Glutamatergic neuron (in vitro differentiated cells): ENCODE data around the gene COX7A1. TPM values are rescaled to one million over a fixed set of nuclear protein-coding genes. Genes with fewer than 3 reads are reported as not detected.
A peak's percentile ranks its signal among the peaks of the same experiment; 100 is the strongest.

ENCODE experiments used
- DNase-seq: peaks from one replicate; pipeline ENCODE4 v3.0.0; 2022
- H3K27ac Mint-ChIP-seq: one replicate; pipeline ENCODE4 v1.8.0; 2020; ENCODE audit warnings: mild to moderate bottlenecking, mixed read lengths, inconsistent platforms; ENCODE audit not compliant: unreplicated experiment
- H3K27me3 Mint-ChIP-seq: one replicate; pipeline ENCODE4 v1.8.0; 2020; ENCODE audit warnings: mild to moderate bottlenecking, moderate library complexity, mixed read lengths, inconsistent platforms; ENCODE audit not compliant: unreplicated experiment
- H3K36me3 Mint-ChIP-seq: one replicate; pipeline ENCODE4 v1.8.0; 2020; ENCODE audit warnings: mild to moderate bottlenecking, mixed read lengths, inconsistent platforms; ENCODE audit not compliant: unreplicated experiment
- H3K4me1 Mint-ChIP-seq: one replicate; pipeline ENCODE4 v1.8.0; 2020; ENCODE audit warnings: mild to moderate bottlenecking, low read depth, mixed read lengths, inconsistent platforms; ENCODE audit not compliant: unreplicated experiment
- H3K4me3 Mint-ChIP-seq: one replicate; pipeline ENCODE4 v1.8.0; 2020; ENCODE audit warnings: mild to moderate bottlenecking, mixed read lengths, inconsistent platforms; ENCODE audit not compliant: unreplicated experiment
- H3K9me3 Mint-ChIP-seq: one replicate; pipeline ENCODE4 v1.8.0; 2020; ENCODE audit warnings: mild to moderate bottlenecking, moderate library complexity, mixed read lengths, inconsistent platforms; ENCODE audit not compliant: unreplicated experiment
- CTCF ChIP-seq: fragments of 200-600 bp; sonication (generic); IDR thresholded peaks from one replicate; pipeline ENCODE4 v1.5.0; 2021; ENCODE audit not compliant: partially characterized antibody, unreplicated experiment
- total RNA-seq: library from RNA; stranded (reverse); fragmentation: NEBNext Ultra II Directional; extraction: Animal tissue kit (Norgen Biotek cat#: 25700); gene quantifications from one replicate; pipeline ENCODE4 v1.2.1, GENCODE V29; 2021; ENCODE audit not compliant: unreplicated experiment

Gene COX7A1
- total RNA-seq, 1 donor from 2014 or later = 62.3 TPM

- Mint-ChIP-seq H3K9me3 (peaks cover 9% of the 10 kb centered on the region), H3K27me3 (peaks cover 12% of the 10 kb centered on the region), H3K4me3 (no peak overlapping the region), H3K36me3 (peaks cover 8% of the 10 kb centered on the region), H3K4me1 (peaks cover 7% of the 10 kb centered on the region), H3K27ac (peak overlapping the region; percentile 55)
- no peak for TF ChIP-seq CTCF
- no peak for DNase-seq
These were observed 9.8 kb downstream of the COX7A1 start for GRCh38 chr19:36142496-36142895.

GRCh38 chr19:36142046-36142445, 10.2 kb downstream of the COX7A1 start:
- TF ChIP-seq CTCF = no peak
- peak overlapping the region; percentile 96 for H3K4me3 Mint-ChIP-seq
- peaks cover 8% of the 10 kb centered on the region for H3K36me3 Mint-ChIP-seq
- no peak overlapping the region for H3K27ac Mint-ChIP-seq
- peaks cover 12% of the 10 kb centered on the region for H3K27me3 Mint-ChIP-seq
- peaks cover 7% of the 10 kb centered on the region for H3K4me1 Mint-ChIP-seq
- peaks cover 9% of the 10 kb centered on the region for H3K9me3 Mint-ChIP-seq
- no peak for DNase-seq

DNA sequence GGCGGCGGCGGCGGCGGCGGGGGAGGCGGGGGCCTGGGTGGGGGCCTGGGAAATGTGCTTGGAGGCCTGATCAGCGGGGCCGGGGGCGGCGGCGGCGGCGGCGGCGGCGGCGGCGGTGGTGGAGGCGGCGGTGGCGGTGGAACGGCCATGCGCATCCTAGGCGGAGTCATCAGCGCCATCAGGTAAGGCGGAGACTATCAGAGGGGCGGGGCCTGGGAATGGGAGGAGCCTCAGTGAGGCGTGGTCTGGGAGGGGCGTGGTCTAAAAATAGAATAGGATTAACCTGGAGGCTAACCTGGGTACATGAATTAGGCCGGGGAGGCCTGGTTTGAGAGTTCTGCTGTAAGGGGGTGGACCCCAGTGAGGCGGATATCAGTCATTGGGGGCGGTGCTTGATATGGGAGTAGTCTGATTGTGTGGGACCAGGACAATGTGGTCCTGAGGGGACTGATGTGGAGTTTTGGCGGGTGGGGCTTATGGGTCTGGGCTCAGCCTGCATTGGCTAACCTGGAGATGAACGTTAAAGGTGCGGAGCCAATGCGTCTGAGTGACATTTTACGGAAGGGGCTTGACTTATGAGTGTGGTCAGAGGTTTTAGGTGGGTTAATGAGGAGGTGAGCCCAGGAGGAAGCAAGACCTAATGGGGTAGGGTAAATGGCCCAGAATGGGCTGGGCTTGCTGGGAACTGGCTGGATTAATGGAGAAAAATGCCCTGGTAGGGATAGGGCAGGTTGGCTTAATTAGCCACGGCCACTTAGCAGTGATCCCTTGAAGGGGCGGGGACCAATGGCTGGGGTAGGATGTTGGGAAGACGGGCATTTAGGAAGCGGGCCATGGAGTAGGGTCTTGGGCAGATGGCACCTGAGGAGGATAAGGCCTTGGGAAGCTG, 11.0 kb downstream of the COX7A1 start:
- DNase-seq = peak; percentile 91
- H3K27ac Mint-ChIP-seq = peak overlapping the region; percentile 59
- H3K4me1 Mint-ChIP-seq = peaks cover 7% of the 10 kb centered on the region
- H3K9me3 Mint-ChIP-seq = peaks cover 9% of the 10 kb centered on the region
- H3K4me3 Mint-ChIP-seq = peak overlapping the region; percentile 96
- peaks cover 8% of the 10 kb centered on the region for H3K36me3 Mint-ChIP-seq
- no peak for TF ChIP-seq CTCF
- peaks cover 10% of the 10 kb centered on the region for H3K27me3 Mint-ChIP-seq

DNA sequence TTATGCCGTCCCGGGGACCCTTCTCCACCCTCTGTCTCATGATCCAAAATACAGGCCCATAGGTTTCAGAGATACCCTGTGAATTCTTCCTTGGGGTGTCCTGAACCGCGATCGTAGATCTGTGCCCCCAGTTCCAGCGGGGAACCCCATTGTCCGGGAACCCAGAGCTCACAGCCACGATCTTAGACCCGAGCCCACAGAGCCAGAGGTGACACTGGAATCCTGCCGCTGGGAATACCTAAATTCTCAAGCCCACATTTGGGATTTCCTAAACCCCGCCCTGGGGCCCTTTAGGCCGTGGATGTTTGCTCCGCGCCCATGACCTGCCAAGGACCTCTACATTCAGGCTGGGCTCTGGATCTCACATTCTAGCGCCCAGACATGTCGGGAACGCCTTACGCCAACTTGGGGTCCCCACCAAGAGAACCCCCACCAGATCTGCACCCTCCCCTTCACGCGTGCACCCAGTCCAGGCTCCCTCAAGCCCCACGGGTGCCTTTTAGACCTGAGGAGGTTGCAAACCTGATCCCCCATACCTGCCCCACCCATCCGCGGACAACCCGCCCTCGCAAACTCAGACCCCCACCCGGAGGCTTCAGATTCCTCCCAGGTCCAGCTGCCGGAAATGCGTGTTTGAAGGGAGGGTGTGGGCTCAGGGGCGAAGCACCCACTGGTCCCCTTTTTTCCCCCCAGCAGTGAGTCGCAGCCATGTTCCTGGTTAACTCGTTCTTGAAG, 11.8 kb downstream of the COX7A1 start:
- H3K36me3 Mint-ChIP-seq = peaks cover 8% of the 10 kb centered on the region
- peaks cover 10% of the 10 kb centered on the region for H3K9me3 Mint-ChIP-seq
- peaks cover 7% of the 10 kb centered on the region for H3K4me1 Mint-ChIP-seq
- no peak for TF ChIP-seq CTCF
- H3K27ac Mint-ChIP-seq = peak overlapping the region; percentile 91
- peaks cover 12% of the 10 kb centered on the region for H3K27me3 Mint-ChIP-seq
- DNase-seq = peak; percentile 55
- H3K4me3 Mint-ChIP-seq = peak overlapping the region; percentile 98
